Heart right ventricle (tissue), 16 donors: Measurements from ENCODE around the gene CHKA. TPM values are rescaled to one million over a fixed set of nuclear protein-coding genes. Genes with fewer than 3 reads are reported as not detected.

Experiments used
- ATAC-seq, 8 donors: fragments of 200-7000 bp; cut with Tn5 transposase; one replicate each; pipeline ENCODE4 v1.9.1; 2020; ENCODE audit warnings: mild to moderate bottlenecking in 8 of 8, moderate library complexity in 8 of 8, moderate number of reproducible peaks in 1 of 8
- DNase-seq, 2 donors: peaks; one replicate each; pipeline ENCODE4 v3.0.0-alpha.2; 2020
- H3K27ac ChIP-seq, 10 donors: fragments of 200-600 bp; sonication (generic) in 2 of 10; one replicate each; pipeline versions ENCODE4 v1.5.0 to v1.8.0; 2020 to 2022; ENCODE audit warnings: mild to moderate bottlenecking in 3 of 10
- H3K27me3 ChIP-seq, 7 donors: fragments of 200-600 bp; one replicate each; pipeline ENCODE4 v1.8.0; 2021 to 2022; ENCODE audit warnings: mild to moderate bottlenecking in 2 of 7
- H3K36me3 ChIP-seq, 9 donors: fragments of 200-600 bp; sonication (generic) in 1 of 9; one replicate each; pipeline versions ENCODE4 v1.5.0 to v1.8.0; 2020 to 2022; ENCODE audit warnings: mild to moderate bottlenecking in 2 of 9
- H3K4me1 ChIP-seq, 9 donors: fragments of 200-600 bp; sonication (generic) in 1 of 9; one replicate each; pipeline versions ENCODE4 v1.5.0 to v1.8.0; 2020 to 2022; ENCODE audit warnings: mild to moderate bottlenecking in 4 of 9
- H3K4me3 ChIP-seq, 10 donors: fragments of 200-600 bp; sonication (generic) in 2 of 10; one replicate each; pipeline versions ENCODE4 v1.5.0 to v1.8.0; 2020 to 2022; ENCODE audit warnings: mild to moderate bottlenecking in 7 of 10, moderate library complexity in 2 of 10
- H3K9me3 ChIP-seq, 11 donors: fragments of 200-600 bp in 10 of 11; sonication (generic) in 2 of 11; one replicate each; pipeline versions ENCODE4 v1.5.0 to v1.8.0; 2013 to 2022; ENCODE audit warnings: mild to moderate bottlenecking in 2 of 11, control low read depth in 1 of 11, moderate library complexity in 1 of 11
- CTCF ChIP-seq, 9 donors: fragments of 200-600 bp; sonication (generic) in 2 of 9; IDR thresholded peaks; one replicate each; pipeline versions ENCODE4 v1.5.0 to v1.8.0; 2021 to 2022; ENCODE audit warnings: antibody characterized with exemption in 9 of 9, mild to moderate bottlenecking in 5 of 9, moderate library complexity in 1 of 9
- WGBS, 2 donors: extraction: QIAGEN DNeasy Blood & Tissue Kit; methylation state at CpG; one replicate each; pipeline ENCODE4 v1.1.7; 2013; ENCODE audit warnings: inconsistent platforms in 1 of 2; 5-methylcytosine and 5-hydroxymethylcytosine counted together
- intact Hi-C, 10 donors: fragments of 100-400 bp; cut with DNase I; formaldehyde crosslinking; loops; one replicate each; pipeline versions ENCODE4 v1.11.1 to v1.14.2; 2022
- polyA plus RNA-seq, 2 donors: library from polyadenylated mRNA; stranded (reverse); fragments of 200-250 nt; gene quantifications; one replicate each; pipeline ENCODE4 v1.2.3, GENCODE V29; 2013
- total RNA-seq, 10 donors: library from RNA; stranded (reverse); fragmentation: NEBNext Ultra II Directional in 3 of 10; extraction: Animal tissue kit (Norgen Biotek cat#: 25700) in 3 of 10; gene quantifications; one replicate each; pipeline versions ENCODE4 v1.2.1 to v1.2.4, GENCODE V29; 2021 to 2023
- donor health status: Arrhythmogenic right ventricular cardiomyopathy.
- donor health status: ischemic (EF 13 %, LVEDD 7.1; RV severe dilation, severe dysfunction).
- donor health status: healthy with polysubstance abuse.
- donor health status: DM: no; HTN: yes; CAD: no.
- donor health status: DM: no; HTN: no; CAD: no.
- donor health status: ischemic (EF 25% LVEDD 6.9; RV normal size, moderate dysfunction).
- donor health status: ischemic (EF 25% LVEDD 5.7; RV mildly dilated, moderate dysfunction).
- donor health status: healthy.
- donor health status: DM: yes; HTN: yes; CAD: no.
- donor health status: Ischemic cardiomyopathy.
- donor health status: ischemic (EF 35%, LVEDD 5.7; RV mildly dilated, moderate dysfunction).
- donor health status: nonischemic (EF 11% LVEDD 7.7; RV severe dilation, severe dysfunction).
- donor health status: DM: yes; HTN: yes; CAD: no.
- donor health status: PGD.
- donor health status: ischemic (EF 29% LVEDD 5.4; RV normal size, mild dysfunction).
- donor health status: nonischemic (EF 23%, LVEDD 6.1; RV moderate dilation, normal function).

Gene CHKA
- total and polyA plus RNA-seq, 12 donors, result 7.0 to 66.1 (median 9.6) TPM

GRCh38 chr11:68136866-68137265 lies 15.7 kb upstream of the CHKA start:
- DNase-seq (no peak), ATAC-seq (no peak)
- Histone ChIP-seq H3K9me3 (peaks cover 0 to 17% (median 0%) of the 10 kb centered on the region in 11 donors), H3K4me1 (peaks cover 0 to 14% (median under 1%) of the 10 kb centered on the region in 9 donors), H3K4me3 (no peak overlapping the region), H3K27me3 (no peaks in the 10 kb centered on the region), H3K27ac (no peak overlapping the region), H3K36me3 (no peaks in the 10 kb centered on the region)
- intact Hi-C loops, result no loop called here
- no peak for TF ChIP-seq CTCF (IDR thresholded peaks at IDR 0.05)
- 87 to 89% methylated on average over 8 of the region's 8 CpGs for WGBS, 2 donors

GRCh38 chr11:68135161-68135560 lies 14.0 kb upstream of the CHKA start:
- peaks cover 0 to 17% (median 0%) of the 10 kb centered on the region in 11 donors for H3K9me3 ChIP-seq
- H3K27ac ChIP-seq, result no peak overlapping the region
- no peak for TF ChIP-seq CTCF (IDR thresholded peaks at IDR 0.05)
- no peaks in the 10 kb centered on the region for H3K36me3 ChIP-seq
- ATAC-seq (no peak), DNase-seq (no peak)
- WGBS, 2 donors, result 65 to 92% methylated on average over 3 of the region's 3 CpGs
- H3K4me1 ChIP-seq, result no peaks in the 10 kb centered on the region
- intact Hi-C loops, result no loop called here
- no peak overlapping the region for H3K4me3 ChIP-seq
- H3K27me3 ChIP-seq, result no peaks in the 10 kb centered on the region

GRCh38 chr11:68133761-68134160 lies 12.6 kb upstream of the CHKA start:
- no peak for TF ChIP-seq CTCF (IDR thresholded peaks at IDR 0.05)
- no peak overlapping the region for H3K4me3 ChIP-seq
- 88 to 90% methylated on average over 2 of the region's 2 CpGs for WGBS, 2 donors
- DNase-seq (no peak), ATAC-seq (no peak)
- no peak overlapping the region for H3K27ac ChIP-seq
- H3K9me3 ChIP-seq, result peaks cover 0 to 17% (median 0%) of the 10 kb centered on the region in 11 donors
- no peaks in the 10 kb centered on the region for H3K27me3 ChIP-seq
- peaks cover 0 to 8% (median 6%) of the 10 kb centered on the region in 9 donors for H3K4me1 ChIP-seq
- no peaks in the 10 kb centered on the region for H3K36me3 ChIP-seq
- intact Hi-C loops, result no loop called here

GRCh38 chr11:68130121-68130520 lies 8.9 kb upstream of the CHKA start:
- H3K36me3 ChIP-seq, result no peaks in the 10 kb centered on the region
- intact Hi-C loops, result no loop called here
- H3K9me3 ChIP-seq, result peaks cover 0 to 17% (median 0%) of the 10 kb centered on the region in 11 donors
- peaks cover 0 to 20% (median 11%) of the 10 kb centered on the region in 9 donors for H3K4me1 ChIP-seq
- H3K4me3 ChIP-seq, result no peak overlapping the region
- ATAC-seq (no peak), DNase-seq (no peak)
- TF ChIP-seq CTCF (IDR thresholded peaks at IDR 0.05), result no peak
- WGBS, 2 donors, result 92 to 95% methylated on average over 1 of the region's 1 CpG
- H3K27ac ChIP-seq, result no peak overlapping the region
- peaks cover 0 to 9% (median 0%) of the 10 kb centered on the region in 7 donors for H3K27me3 ChIP-seq
